GM18526 (cell line): ENCODE results near the gene PFDN2.

Source experiments
- POLR2A ChIP-seq: IDR thresholded peaks from 3 replicates; pipeline ENCODE4 v1.6.1; 2011; ENCODE audit not compliant: insufficient read length; ENCODE audit errors: extremely low read depth

The PFDN2 gene

GRCh38 chr1:161122967-161123366, 5.1 kb upstream of the PFDN2 start:
- no peak for TF ChIP-seq POLR2A

DNA sequence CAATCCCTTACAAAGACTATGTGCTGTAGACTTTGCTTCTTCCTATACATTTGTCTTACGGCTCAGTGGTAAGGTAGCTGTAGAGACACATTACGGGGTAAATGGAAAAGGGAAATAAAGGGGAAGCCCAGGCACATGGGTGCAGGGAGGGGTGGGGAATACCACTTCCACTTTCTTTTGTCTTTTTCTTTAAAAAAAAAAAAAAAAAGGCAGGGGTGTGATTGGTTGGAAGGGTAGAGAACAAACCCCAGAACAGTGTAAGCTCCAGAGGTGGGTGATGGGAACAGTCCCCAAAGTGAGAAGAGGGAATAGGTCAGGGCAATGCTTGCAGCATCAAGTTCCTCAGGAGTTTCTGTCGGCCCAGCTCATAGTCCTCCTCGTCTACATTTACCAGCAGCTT, 4.0 kb upstream of the PFDN2 start:
- no peak for TF ChIP-seq POLR2A

- no peak for TF ChIP-seq POLR2A
These were observed 3.3 kb upstream of the PFDN2 start for GRCh38 chr1:161121042-161121650.

- no peak for TF ChIP-seq POLR2A
These were observed 1.5 kb upstream of the PFDN2 start for GRCh38 chr1:161119092-161119903.

- no peak for TF ChIP-seq POLR2A
These were observed 2.6 kb downstream of the PFDN2 start for GRCh38 chr1:161115132-161115711.

GRCh38 chr1:161114556-161114955, 3.3 kb downstream of the PFDN2 start:
- no peak for TF ChIP-seq POLR2A

DNA sequence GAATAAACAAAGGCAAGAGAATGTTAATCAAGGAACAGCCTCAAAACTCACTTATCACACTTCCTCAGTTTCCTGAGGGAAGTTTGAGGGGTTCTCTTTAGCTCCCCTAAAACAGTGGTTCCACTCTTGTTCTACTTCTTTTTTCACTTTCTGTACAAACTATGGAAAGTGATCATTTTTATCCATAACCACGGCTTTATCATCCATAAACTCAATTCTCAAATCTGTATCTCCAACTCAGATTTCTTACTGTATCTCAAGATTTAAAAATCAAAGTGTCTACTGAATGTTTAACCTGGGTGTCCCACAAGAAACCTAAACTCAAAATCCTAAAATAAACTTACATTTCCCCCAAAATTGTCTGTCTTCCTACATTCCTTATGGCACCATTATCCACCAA, 3.9 kb downstream of the PFDN2 start:
- TF ChIP-seq POLR2A = no peak

- TF ChIP-seq POLR2A = no peak
These were observed 6.3 kb downstream of the PFDN2 start for GRCh38 chr1:161111527-161111926.

GRCh38 chr1:161111117-161111516, 6.7 kb downstream of the PFDN2 start:
- no peak for TF ChIP-seq POLR2A

GRCh38 chr1:161106431-161106830, 11.4 kb downstream of the PFDN2 start:
- TF ChIP-seq POLR2A = no peak

- TF ChIP-seq POLR2A = no peak
These were observed 17.3 kb downstream of the PFDN2 start for GRCh38 chr1:161100556-161100955.

- TF ChIP-seq POLR2A = no peak
These were observed 18.6 kb downstream of the PFDN2 start for GRCh38 chr1:161099090-161099802.

DNA sequence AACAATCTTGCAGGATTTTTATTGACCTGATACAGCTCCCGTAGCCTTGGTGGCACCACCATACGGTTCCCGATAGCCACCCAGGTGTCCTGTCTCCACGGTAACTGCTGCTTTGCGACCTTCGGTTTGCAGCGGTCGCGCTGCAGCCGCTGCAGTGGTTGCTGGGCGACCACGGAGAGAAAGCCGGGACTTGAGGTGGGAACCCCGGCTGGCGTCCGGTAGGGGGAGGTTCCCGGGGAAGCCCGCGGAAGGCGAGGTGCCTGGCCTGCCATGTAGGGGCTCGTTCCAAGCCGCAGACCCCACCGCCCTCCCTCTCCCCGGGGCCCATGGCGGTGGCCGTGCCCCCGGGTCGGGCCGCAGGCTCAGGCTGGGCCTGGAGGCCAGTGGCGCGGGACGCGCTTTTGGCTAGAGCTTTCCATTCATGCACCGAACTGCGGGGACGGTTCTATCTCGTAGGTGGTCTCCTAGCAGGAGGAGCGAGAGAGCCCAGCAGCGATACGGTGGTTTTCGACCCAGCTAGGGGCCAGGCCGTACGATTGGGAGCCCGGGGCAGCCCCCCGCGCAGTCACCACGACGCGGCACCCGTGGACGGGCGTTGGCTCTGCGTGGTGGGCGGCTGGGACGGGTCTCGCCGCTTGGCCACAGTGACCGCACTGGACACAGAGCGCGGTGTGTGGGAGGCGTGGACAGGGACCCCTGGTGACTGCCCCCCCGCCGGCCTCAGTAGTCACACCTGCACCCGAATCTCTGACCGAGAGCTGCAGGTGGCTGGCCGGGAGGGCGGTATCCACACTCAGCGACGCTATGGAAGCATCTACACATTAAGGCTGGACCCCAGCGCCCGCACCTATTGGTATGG, 19.4 kb downstream of the PFDN2 start, which contains the start of gene KLHDC9:
TSS of gene KLHDC9 (plus strand) at position 152 of the 859 bp plus-strand sequence. CDS start at position 327, 175 bp downstream.
- TF ChIP-seq POLR2A = no peak

DNA sequence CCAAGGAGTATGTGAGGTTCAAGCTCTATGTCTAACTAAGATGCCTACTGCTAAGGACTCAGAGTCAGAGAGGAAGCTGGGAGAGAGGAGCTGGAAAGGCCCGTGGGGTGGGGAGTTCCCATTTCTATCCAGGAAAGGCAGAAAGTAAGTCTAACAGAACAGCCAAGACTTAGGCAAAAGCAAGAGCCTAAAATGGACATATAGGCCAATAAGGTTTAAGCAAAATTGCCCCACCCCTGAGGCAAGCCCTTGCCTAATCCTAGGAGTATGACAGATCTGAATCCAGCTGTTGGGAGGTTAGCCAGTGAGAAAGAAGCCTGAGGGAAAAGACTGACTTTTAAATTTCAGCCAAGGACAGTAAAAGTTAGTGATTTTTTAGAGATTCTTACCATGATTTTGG, 21.3 kb downstream of the PFDN2 start:
- TF ChIP-seq POLR2A = no peak

- no peak for TF ChIP-seq POLR2A
These were observed 21.8 kb downstream of the PFDN2 start for GRCh38 chr1:161096015-161096414.
